A549 (cell line): ENCODE data around the gene ADAP1. TPM values are rescaled to one million over a fixed set of nuclear protein-coding genes. Genes with fewer than 3 reads are reported as not detected.
A peak's percentile ranks its signal among the peaks of the same experiment; 100 is the strongest.

Source experiments
- ATAC-seq, 2 experiments: fragments of 200-7000 bp in 1 of 2; fragments of >200 bp in 1 of 2; cut with Nextera tagmentation in 1 of 2; cut with Tn5 transposase in 1 of 2; 3 replicates each; pipeline versions ENCODE4 v1.8.0 to v1.9.1; 2018 to 2020; ENCODE audit warnings: mild to moderate bottlenecking in 1 of 2, moderate library complexity in 1 of 2
- CTCF ChIA-PET: fragments of 300-600 bp; sonication (Branson Sonifier 250); formaldehyde crosslinking; extraction: SDS; loops from one replicate; lab custom pipeline; 2021; ENCODE audit warnings: antibody characterized with exemption, inconsistent platforms; lab: Yijun Ruan, JAX
- POLR2A ChIA-PET: fragments of 350-600 bp; formaldehyde crosslinking; extraction: SDS; loops from one replicate; lab custom pipeline; 2021; ENCODE audit warnings: antibody characterized with exemption, inconsistent platforms; lab: Yijun Ruan, JAX
- DNase-seq, 2 experiments: peaks; one replicate each; pipeline versions ENCODE4 v3.0.0 to v3.0.0-alpha.2; 2011 to 2016; ENCODE audit warnings: low read depth in 1 of 2, low spot score in 1 of 2
- FAIRE-seq: peaks from 2 replicates; lab custom pipeline; 2011; peaks lifted over from hg19 to GRCh38; lab: Jason Lieb, UNC
- H3K27ac ChIP-seq, 2 experiments: fragments of >200 bp; sonication (Bioruptor Twin); formaldehyde crosslinking; 3 replicates each; pipeline ENCODE4 v1.5.1; 2016 to 2017
- H3K4me1 ChIP-seq: fragments of >200 bp; sonication (Bioruptor Twin); formaldehyde crosslinking; 3 replicates; pipeline ENCODE4 v1.6.1; 2016
- H3K4me2 ChIP-seq: fragments of >200 bp; sonication (Bioruptor Twin); formaldehyde crosslinking; 3 replicates; pipeline ENCODE4 v1.6.1; 2016
- H3K4me3 ChIP-seq: fragments of >200 bp; sonication (Bioruptor Twin); formaldehyde crosslinking; 3 replicates; pipeline ENCODE4 v1.5.1; 2016
- H3K9me3 ChIP-seq: fragments of >200 bp; sonication (Bioruptor Twin); formaldehyde crosslinking; 3 replicates; pipeline ENCODE4 v1.6.1; 2016
- CHD2 ChIP-seq: fragments of 150-350 bp; IDR thresholded peaks from 2 replicates; pipeline ENCODE4 v1.6.1; 2014; ENCODE audit warnings: low read length; ENCODE audit not compliant: partially characterized antibody
- EP300 ChIP-seq, 2 experiments: fragments of >200 bp; sonication (Bioruptor Twin); formaldehyde crosslinking; IDR thresholded peaks; 2 replicates in 1 of 2; 3 replicates in 1 of 2; pipeline ENCODE4 v1.6.1; 2016 to 2017
- FOXS1 ChIP-seq: fragments of 250-450 bp; sonication (Bioruptor Pico); IDR thresholded peaks from 2 replicates; pipeline ENCODE4 v1.5.0; 2020; ENCODE audit warnings: mild to moderate bottlenecking, moderate library complexity
- HEYL ChIP-seq: fragments of 250-450 bp; sonication (Bioruptor Pico); IDR thresholded peaks from 2 replicates; pipeline ENCODE4 v1.8.0; 2021; ENCODE audit warnings: mild to moderate bottlenecking, moderate library complexity
- JUN ChIP-seq, 2 experiments: fragments of >200 bp; sonication (Bioruptor Twin); formaldehyde crosslinking; IDR thresholded peaks; 2 replicates in 1 of 2; 3 replicates in 1 of 2; pipeline ENCODE4 v1.6.1; 2016 to 2017
- PBX3 ChIP-seq: IDR thresholded peaks from 2 replicates; pipeline ENCODE4 v1.6.1; 2012
- RARB ChIP-seq: fragments of 250-450 bp; sonication (Bioruptor Pico); IDR thresholded peaks from 2 replicates; pipeline ENCODE4 v1.8.0; 2021; ENCODE audit warnings: mild to moderate bottlenecking, moderate library complexity
- TFCP2L1 ChIP-seq: fragments of 250-450 bp; sonication (Bioruptor Pico); IDR thresholded peaks from 2 replicates; pipeline ENCODE4 v1.5.0; 2021; ENCODE audit warnings: mild to moderate bottlenecking
- USF2 ChIP-seq: fragments of 450-650 bp; IDR thresholded peaks from 2 replicates; pipeline ENCODE4 v1.6.1; 2014; ENCODE audit warnings: antibody characterized with exemption
- WGBS: methylation state at CpG from one replicate; pipeline ENCODE4 v1.1.6; 2017; ENCODE audit errors: missing lambda C conversion rate; 5-methylcytosine and 5-hydroxymethylcytosine counted together
- polyA plus RNA-seq, 4 experiments: library from polyadenylated mRNA; depleted of rRNA in 3 of 4; stranded (reverse); fragments of >200 nt; fragmentation: RNase III in 1 of 4; extraction: RNeasy Plus Mini Kit Qiagen cat#74134 plus additional on column Dnase treatment in 1 of 4; gene quantifications; 2 replicates in 3 of 4; 3 replicates in 1 of 4; pipeline ENCODE4 v1.2.3, GENCODE V29; 2011 to 2017
- TF ChIP-seq, protein P1 (sequence below): fragments of 250-450 bp; sonication (Bioruptor Pico); IDR thresholded peaks from 2 replicates; pipeline ENCODE4 v1.5.0; 2021; ENCODE audit warnings: mild to moderate bottlenecking, moderate library complexity, borderline replicate concordance
- TF ChIP-seq, protein P2 (sequence below): fragments of 200-600 bp; sonication (generic); IDR thresholded peaks from 2 replicates; pipeline ENCODE4 v1.6.1; 2016; ENCODE audit warnings: antibody characterized with exemption, mild to moderate bottlenecking, moderate library complexity

The ADAP1 gene
- polyA plus RNA-seq, 2 of the 4 experiments (the other 2 are of a cell fraction) = 1.7 to 2.5 TPM

GRCh38 chr7:855686-856369 is 98.7 kb downstream of the ADAP1 start:
- TF ChIP-seq, protein P1, sequence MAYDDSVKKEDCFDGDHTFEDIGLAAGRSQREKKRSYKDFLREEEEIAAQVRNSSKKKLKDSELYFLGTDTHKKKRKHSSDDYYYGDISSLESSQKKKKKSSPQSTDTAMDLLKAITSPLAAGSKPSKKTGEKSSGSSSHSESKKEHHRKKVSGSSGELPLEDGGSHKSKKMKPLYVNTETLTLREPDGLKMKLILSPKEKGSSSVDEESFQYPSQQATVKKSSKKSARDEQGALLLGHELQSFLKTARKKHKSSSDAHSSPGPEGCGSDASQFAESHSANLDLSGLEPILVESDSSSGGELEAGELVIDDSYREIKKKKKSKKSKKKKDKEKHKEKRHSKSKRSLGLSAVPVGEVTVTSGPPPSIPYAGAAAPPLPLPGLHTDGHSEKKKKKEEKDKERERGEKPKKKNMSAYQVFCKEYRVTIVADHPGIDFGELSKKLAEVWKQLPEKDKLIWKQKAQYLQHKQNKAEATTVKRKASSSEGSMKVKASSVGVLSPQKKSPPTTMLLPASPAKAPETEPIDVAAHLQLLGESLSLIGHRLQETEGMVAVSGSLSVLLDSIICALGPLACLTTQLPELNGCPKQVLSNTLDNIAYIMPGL (CRISPR knock-in tag) = no peak
- TF ChIP-seq RARB (CRISPR knock-in tag) (no peak), FOXS1 (CRISPR knock-in tag) (no peak), CHD2 (no peak), TFCP2L1 (CRISPR knock-in tag) (no peak), JUN (IDR thresholded peaks at IDR 0.05) (no peak), USF2 (no peak), PBX3 (no peak), EP300 (IDR thresholded peaks at IDR 0.05) (no peak)
- TF ChIP-seq, all 56 proteins: peak for 0
- CTCF ChIA-PET = interaction anchor here (0.9 to 3.1 kb wide), 3 partner anchors 11 to 24 kb away, joined by 3 to 14 read pairs (median 8); partner anchors contain the start of gene SUN1
- Histone ChIP-seq H3K27ac (no peak overlapping the region), H3K4me3 (no peak overlapping the region), H3K4me1 (no peaks in the 10 kb centered on the region; the same call in 2 of the 3 replicates), H3K9me3 (no peaks in the 10 kb centered on the region), H3K4me2 (no peak overlapping the region)
- DNase-seq = no peak
- POLR2A ChIA-PET = no interaction called here
- no peak for FAIRE-seq
- 94% methylated on average over 25 of the region's 29 CpGs for WGBS
- ATAC-seq = peak in 1 of 2 experiments; percentile 30; a peak in 2 of 6 replicates

DNA sequence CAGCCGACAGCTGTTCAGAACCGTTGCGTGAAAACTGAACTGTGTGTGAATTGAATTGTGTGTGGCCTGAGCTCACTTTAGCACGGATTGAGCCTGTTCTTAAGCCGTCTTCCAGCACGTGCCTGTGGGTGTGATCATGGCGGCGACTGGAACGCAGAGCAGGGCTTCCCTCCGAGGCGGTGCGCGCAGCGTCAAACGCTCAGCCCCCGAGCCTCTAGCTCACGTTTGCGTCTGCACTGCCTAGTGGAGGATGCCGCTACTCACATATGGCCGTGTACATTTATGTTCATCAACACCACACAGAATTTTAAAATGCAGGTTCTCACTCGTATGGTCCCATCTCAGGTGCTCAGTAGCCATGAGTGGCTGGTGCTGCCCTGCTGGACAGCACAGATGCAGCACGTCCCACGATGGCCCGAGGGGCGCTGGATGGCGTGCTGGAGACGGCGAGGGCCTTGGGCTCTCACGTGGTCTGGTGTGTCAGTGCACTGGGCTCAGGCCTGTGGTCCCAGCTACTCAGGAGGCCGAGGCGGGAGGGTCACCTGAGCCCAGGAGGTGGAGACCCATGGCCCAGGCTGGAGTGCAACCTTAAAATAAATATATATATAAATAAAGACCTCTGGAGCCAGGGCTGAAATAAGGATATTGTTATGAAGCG is 100.2 kb downstream of the ADAP1 start:
- 96% methylated on average over 32 of the region's 32 CpGs for WGBS
- ChIA-PET CTCF (interaction anchor here (1.1 to 1.5 kb wide), 2 partner anchors 13 to 66 kb away, joined by 3 to 4 read pairs; no protein-coding TSS in a partner anchor), POLR2A (no interaction called here)
- no peak for ATAC-seq
- Histone ChIP-seq H3K9me3 (no peaks in the 10 kb centered on the region), H3K27ac (no peak overlapping the region), H3K4me1 (no peaks in the 10 kb centered on the region), H3K4me3 (no peak overlapping the region), H3K4me2 (no peak overlapping the region)
- no peak for DNase-seq
- no peak for FAIRE-seq
- TF ChIP-seq, protein P2, sequence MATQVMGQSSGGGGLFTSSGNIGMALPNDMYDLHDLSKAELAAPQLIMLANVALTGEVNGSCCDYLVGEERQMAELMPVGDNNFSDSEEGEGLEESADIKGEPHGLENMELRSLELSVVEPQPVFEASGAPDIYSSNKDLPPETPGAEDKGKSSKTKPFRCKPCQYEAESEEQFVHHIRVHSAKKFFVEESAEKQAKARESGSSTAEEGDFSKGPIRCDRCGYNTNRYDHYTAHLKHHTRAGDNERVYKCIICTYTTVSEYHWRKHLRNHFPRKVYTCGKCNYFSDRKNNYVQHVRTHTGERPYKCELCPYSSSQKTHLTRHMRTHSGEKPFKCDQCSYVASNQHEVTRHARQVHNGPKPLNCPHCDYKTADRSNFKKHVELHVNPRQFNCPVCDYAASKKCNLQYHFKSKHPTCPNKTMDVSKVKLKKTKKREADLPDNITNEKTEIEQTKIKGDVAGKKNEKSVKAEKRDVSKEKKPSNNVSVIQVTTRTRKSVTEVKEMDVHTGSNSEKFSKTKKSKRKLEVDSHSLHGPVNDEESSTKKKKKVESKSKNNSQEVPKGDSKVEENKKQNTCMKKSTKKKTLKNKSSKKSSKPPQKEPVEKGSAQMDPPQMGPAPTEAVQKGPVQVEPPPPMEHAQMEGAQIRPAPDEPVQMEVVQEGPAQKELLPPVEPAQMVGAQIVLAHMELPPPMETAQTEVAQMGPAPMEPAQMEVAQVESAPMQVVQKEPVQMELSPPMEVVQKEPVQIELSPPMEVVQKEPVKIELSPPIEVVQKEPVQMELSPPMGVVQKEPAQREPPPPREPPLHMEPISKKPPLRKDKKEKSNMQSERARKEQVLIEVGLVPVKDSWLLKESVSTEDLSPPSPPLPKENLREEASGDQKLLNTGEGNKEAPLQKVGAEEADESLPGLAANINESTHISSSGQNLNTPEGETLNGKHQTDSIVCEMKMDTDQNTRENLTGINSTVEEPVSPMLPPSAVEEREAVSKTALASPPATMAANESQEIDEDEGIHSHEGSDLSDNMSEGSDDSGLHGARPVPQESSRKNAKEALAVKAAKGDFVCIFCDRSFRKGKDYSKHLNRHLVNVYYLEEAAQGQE = no peak
- no peak for TF ChIP-seq HEYL (CRISPR knock-in tag)
